K562 (cell line): ENCODE measurements around the gene GLE1.

Source experiments
- E2F5 ChIP-seq: sonication (generic); formaldehyde crosslinking; IDR thresholded peaks from 2 replicates; pipeline ENCODE4 v1.8.0; 2022; ENCODE audit warnings: mild to moderate bottlenecking, missing genetic modification reagents
- PHF21A ChIP-seq: fragments of 450-650 bp; IDR thresholded peaks from 2 replicates; pipeline ENCODE4 v1.6.1; 2017; ENCODE audit warnings: low read depth, borderline replicate concordance
- RFX7 ChIP-seq: fragments of 250-450 bp; sonication (Bioruptor Pico); IDR thresholded peaks from 2 replicates; pipeline ENCODE4 v1.5.1; 2021; ENCODE audit warnings: mild to moderate bottlenecking
- SP1 ChIP-seq: sonication (generic); formaldehyde crosslinking; IDR thresholded peaks from 2 replicates; pipeline ENCODE4 v1.8.1; 2022; ENCODE audit warnings: mild to moderate bottlenecking, missing genetic modification reagents
- SRF ChIP-seq, 2 experiments: fragments of 250-450, 450-650 bp in 1 of 2; sonication (Bioruptor Pico) in 1 of 2; sonication (generic) in 1 of 2; formaldehyde crosslinking; IDR thresholded peaks; 2 replicates each; pipeline versions ENCODE4 v1.5.0 to v1.5.1; 2020 to 2022; ENCODE audit warnings: mild to moderate bottlenecking in 1 of 2, missing genetic modification reagents in 1 of 2
- TEAD4 ChIP-seq, 2 experiments: sonication (generic) in 1 of 2; formaldehyde crosslinking in 1 of 2; IDR thresholded peaks; 2 replicates each; pipeline versions ENCODE4 v1.6.1 to v1.8.0; 2012 to 2022; ENCODE audit warnings: borderline replicate concordance in 1 of 2, inconsistent platforms in 1 of 2, low read length in 1 of 2, mild to moderate bottlenecking in 1 of 2, missing genetic modification reagents in 1 of 2
- YY1 ChIP-seq, 3 experiments: IDR thresholded peaks; 2 replicates each; pipeline ENCODE4 v1.6.1; 2011; ENCODE audit warnings: low read length in 2 of 3, mild to moderate bottlenecking in 2 of 3, moderate library complexity in 2 of 3, borderline replicate concordance in 1 of 3, control low read depth in 1 of 3, low read depth in 1 of 3; ENCODE audit not compliant: insufficient read depth in 3 of 3, insufficient replicate concordance in 2 of 3, control insufficient read depth in 1 of 3, insufficient read length in 1 of 3; ENCODE audit errors: extremely low read depth in 1 of 3
- ZFX ChIP-seq: sonication (generic); formaldehyde crosslinking; IDR thresholded peaks from 2 replicates; pipeline ENCODE4 v1.8.0; 2022; ENCODE audit warnings: mild to moderate bottlenecking, missing genetic modification reagents, moderate library complexity

GRCh38 chr9:128540634-128541360 lies 36.3 kb downstream of the GLE1 start:
- TF ChIP-seq SRF (CRISPR knock-in tag; IDR thresholded peaks at IDR 0.05) (no peak), PHF21A (no peak), TEAD4 (IDR thresholded peaks at IDR 0.05; ENCODE audit: low read length) (no peak), TEAD4 (CRISPR knock-in tag; IDR thresholded peaks at IDR 0.05; ENCODE audit: borderline replicate concordance) (no peak), SP1 (CRISPR knock-in tag) (no peak), RFX7 (CRISPR knock-in tag) (no peak), E2F5 (CRISPR knock-in tag) (no peak), ZFX (CRISPR knock-in tag) (no peak), YY1 (IDR thresholded peaks at IDR 0.05; ENCODE audit: borderline replicate concordance in 1 of 3, control insufficient read depth in 1 of 3, extremely low read depth in 1 of 3, insufficient read depth in 3 of 3, insufficient read length in 1 of 3, insufficient replicate concordance in 2 of 3, low read depth in 1 of 3, low read length in 2 of 3) (no peak)
